Fibroblast of lung (primary cell): Measurements from ENCODE around the gene OR2T27. TPM values are rescaled to one million over a fixed set of nuclear protein-coding genes. Genes with fewer than 3 reads are reported as not detected.

Experiments
- DNase-seq, 2 donors: peaks; one replicate each; pipeline versions ENCODE4 v3.0.0 to v3.0.0-alpha.2; 2010; ENCODE audit warnings: low read depth in 2 of 2
- H2AFZ ChIP-seq: 2 replicates; pipeline ENCODE4 v1.5.1; 2012; ENCODE audit warnings: low read length, control low read depth, inconsistent platforms
- H3K27ac ChIP-seq: 2 replicates; pipeline ENCODE4 v1.5.1; 2011; ENCODE audit warnings: low read length, control low read depth; ENCODE audit not compliant: insufficient read depth
- H3K27me3 ChIP-seq: 2 replicates; pipeline ENCODE4 v1.5.1; 2011; ENCODE audit warnings: mild to moderate bottlenecking, low read length; ENCODE audit not compliant: control insufficient read depth, insufficient read depth
- H3K36me3 ChIP-seq: 2 replicates; pipeline ENCODE4 v1.5.1; 2011; ENCODE audit warnings: low read length; ENCODE audit not compliant: control insufficient read depth, insufficient read depth
- H3K4me1 ChIP-seq: 2 replicates; pipeline ENCODE4 v1.5.1; 2011; ENCODE audit warnings: low read length; ENCODE audit not compliant: control insufficient read depth, insufficient read depth; ENCODE audit errors: extremely low read depth
- H3K4me2 ChIP-seq: 2 replicates; pipeline ENCODE4 v1.5.1; 2011; ENCODE audit warnings: low read length, control low read depth; ENCODE audit not compliant: insufficient read depth; ENCODE audit errors: extremely low read depth
- H3K4me3 ChIP-seq, 4 experiments: fragments of 200-600 bp in 1 of 4; sonication (generic) in 1 of 4; replicated peaks in 1 of 4; 2 replicates each; pipeline ENCODE4 v1.5.1; 2011 to 2016; ENCODE audit warnings: low read length in 4 of 4, low read depth in 3 of 4, mild to moderate bottlenecking in 3 of 4, control low read depth in 2 of 4, inconsistent platforms in 1 of 4, mixed read lengths in 1 of 4; ENCODE audit not compliant: insufficient read depth in 1 of 4; ENCODE audit errors: control extremely low read depth in 1 of 4
- H3K79me2 ChIP-seq: 2 replicates; pipeline ENCODE4 v1.5.1; 2012; ENCODE audit warnings: mild to moderate bottlenecking, low read length, inconsistent platforms; ENCODE audit not compliant: control insufficient read depth, insufficient read depth
- H3K9ac ChIP-seq: 2 replicates; pipeline ENCODE4 v1.5.1; 2011; ENCODE audit warnings: mild to moderate bottlenecking, low read length, control low read depth; ENCODE audit not compliant: insufficient read depth
- H3K9me3 ChIP-seq: 2 replicates; pipeline ENCODE4 v1.5.1; 2012; ENCODE audit warnings: low read depth, low read length; ENCODE audit not compliant: control insufficient read depth, insufficient read depth
- H4K20me1 ChIP-seq: 2 replicates; pipeline ENCODE4 v1.5.1; 2011; ENCODE audit warnings: low read length; ENCODE audit not compliant: control insufficient read depth, insufficient read depth; ENCODE audit errors: extremely low read depth
- CTCF ChIP-seq, 2 donors: IDR thresholded peaks in 1 of 2; conservative IDR thresholded peaks in 1 of 2; 1 replicate in 1 of 2; 2 replicates in 1 of 2; pipeline ENCODE4 v1.5.1; 2011 to 2012; ENCODE audit warnings: low read length in 2 of 2, control low read depth in 1 of 2, inconsistent platforms in 1 of 2, low read depth in 1 of 2, mild to moderate bottlenecking in 1 of 2
- EZH2 ChIP-seq: IDR thresholded peaks from 2 replicates; pipeline ENCODE4 v1.5.1; 2012; ENCODE audit warnings: low read length, control low read depth, mild to moderate bottlenecking; ENCODE audit errors: missing control alignments
- polyA plus RNA-seq, 2 donors: library from polyadenylated mRNA; depleted of rRNA in 1 of 2; stranded (reverse) in 1 of 2; unstranded in 1 of 2; fragments of >200 nt; gene quantifications; 2 replicates each; pipeline ENCODE4 v1.2.1, GENCODE V29; 2011 to 2012; ENCODE audit warnings: missing spikeins in 1 of 2
- total RNA-seq: library from RNA; depleted of rRNA; stranded (reverse); fragments of >200 nt; gene quantifications from 2 replicates; pipeline ENCODE4 v1.2.1, GENCODE V29; 2014

Gene OR2T27
- total and polyA plus RNA-seq, 2 donors (not counting 1 experiment from before 2014, with no cell fraction given) = not detected

GRCh38 chr1:248702714-248703113, 47.4 kb upstream of the OR2T27 start, which contains the start of gene OR14I1:
Gene OR14I1 (minus strand): TSS chr1:248702766.
- H3K79me2 ChIP-seq = no peaks in the 10 kb centered on the region
- no peak within 1 kb of the TSS for H3K4me3 ChIP-seq
- TF ChIP-seq CTCF (conservative IDR thresholded peaks at IDR 0.05 in 1 of 2, IDR thresholded peaks at IDR 0.05 in 1 of 2; ENCODE audit: low read depth in 1 of 2, low read length in 2 of 2) (no peak), EZH2 (no peak)
- no peaks in the 10 kb centered on the region for H3K9me3 ChIP-seq
- no peak for DNase-seq
- no peaks in the 10 kb centered on the region for H3K27me3 ChIP-seq
- no peak within 1 kb of the TSS for H3K9ac ChIP-seq
- H3K27ac ChIP-seq = no peak within 1 kb of the TSS
- no peaks in the 10 kb centered on the region for H4K20me1 ChIP-seq
- no peak within 1 kb of the TSS for H2AFZ ChIP-seq
- H3K4me1 ChIP-seq = no peaks in the 10 kb centered on the region
- H3K36me3 ChIP-seq = no peaks in the 10 kb centered on the region
- H3K4me2 ChIP-seq = no peak within 1 kb of the TSS

GRCh38 chr1:248699099-248699498, 43.8 kb upstream of the OR2T27 start:
- Histone ChIP-seq H4K20me1 (no peaks in the 10 kb centered on the region), H3K79me2 (no peaks in the 10 kb centered on the region), H3K9ac (no peak overlapping the region), H3K36me3 (no peaks in the 10 kb centered on the region), H3K27ac (no peak overlapping the region), H3K4me2 (no peak overlapping the region), H3K27me3 (no peaks in the 10 kb centered on the region), H3K4me1 (no peaks in the 10 kb centered on the region), H3K9me3 (no peaks in the 10 kb centered on the region), H2AFZ (no peak overlapping the region), H3K4me3 (no peak overlapping the region)
- TF ChIP-seq EZH2 (no peak), CTCF (conservative IDR thresholded peaks at IDR 0.05 in 1 of 2, IDR thresholded peaks at IDR 0.05 in 1 of 2; ENCODE audit: low read depth in 1 of 2, low read length in 2 of 2) (no peak)
- no peak for DNase-seq

GRCh38 chr1:248697907-248698306, 42.6 kb upstream of the OR2T27 start:
- H3K9me3 ChIP-seq = no peaks in the 10 kb centered on the region
- H3K27ac ChIP-seq = no peak overlapping the region
- no peak overlapping the region for H2AFZ ChIP-seq
- no peaks in the 10 kb centered on the region for H4K20me1 ChIP-seq
- no peaks in the 10 kb centered on the region for H3K36me3 ChIP-seq
- H3K4me2 ChIP-seq = no peak overlapping the region
- no peaks in the 10 kb centered on the region for H3K79me2 ChIP-seq
- no peak for TF ChIP-seq EZH2
- TF ChIP-seq CTCF (conservative IDR thresholded peaks at IDR 0.05 in 1 of 2, IDR thresholded peaks at IDR 0.05 in 1 of 2; ENCODE audit: low read depth in 1 of 2, low read length in 2 of 2) = no peak
- no peaks in the 10 kb centered on the region for H3K27me3 ChIP-seq
- no peak for DNase-seq
- no peak overlapping the region for H3K9ac ChIP-seq
- no peaks in the 10 kb centered on the region for H3K4me1 ChIP-seq
- no peak overlapping the region for H3K4me3 ChIP-seq
